ENCODE measurements around the gene EIF4G3. TPM values are rescaled to one million over a fixed set of nuclear protein-coding genes. Genes with fewer than 3 reads are reported as not detected.
"Not testable (repeated sequence)": the region's sequence is repeated elsewhere in the genome, so short reads cannot be mapped to it uniquely, and the experiment has no call there.

Gene EIF4G3
- total RNA-seq, 1 donor from 2014 or later = 28.4 TPM

DNA sequence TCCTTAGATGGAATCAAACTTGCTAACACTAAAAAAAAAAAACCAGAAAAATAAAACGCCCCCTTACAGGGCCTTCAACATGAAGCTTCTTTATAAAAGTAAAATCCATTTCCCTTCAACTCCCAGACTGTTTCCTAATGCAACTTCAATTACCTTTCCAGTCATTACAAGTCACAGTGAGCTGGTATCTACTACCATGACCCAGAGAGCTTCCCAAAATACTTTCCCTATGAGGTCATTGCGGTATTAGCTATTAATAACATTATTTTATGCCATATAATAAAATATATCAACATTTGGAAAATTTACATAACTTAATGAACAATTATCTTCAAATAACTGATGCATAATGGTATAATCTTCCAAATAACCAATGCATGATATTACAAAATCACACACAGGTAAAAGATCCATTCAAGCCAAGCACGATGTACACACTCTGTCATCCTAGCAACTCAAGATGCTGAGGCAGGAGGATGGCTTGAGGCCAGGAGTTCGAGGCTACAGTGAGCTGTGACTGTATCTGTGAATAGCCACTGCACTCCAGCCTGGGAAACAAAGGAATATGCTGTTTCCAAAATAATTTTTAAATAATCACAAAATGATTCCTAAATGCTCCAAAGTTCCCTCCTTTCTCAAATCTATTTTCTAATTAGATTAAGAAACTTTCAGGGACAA lies 24.1 kb downstream of the EIF4G3 start:
- DNase-seq (ENCODE audit: low read depth in 2 of 2) = peak in 1 of 2 donors; percentile 11

DNA sequence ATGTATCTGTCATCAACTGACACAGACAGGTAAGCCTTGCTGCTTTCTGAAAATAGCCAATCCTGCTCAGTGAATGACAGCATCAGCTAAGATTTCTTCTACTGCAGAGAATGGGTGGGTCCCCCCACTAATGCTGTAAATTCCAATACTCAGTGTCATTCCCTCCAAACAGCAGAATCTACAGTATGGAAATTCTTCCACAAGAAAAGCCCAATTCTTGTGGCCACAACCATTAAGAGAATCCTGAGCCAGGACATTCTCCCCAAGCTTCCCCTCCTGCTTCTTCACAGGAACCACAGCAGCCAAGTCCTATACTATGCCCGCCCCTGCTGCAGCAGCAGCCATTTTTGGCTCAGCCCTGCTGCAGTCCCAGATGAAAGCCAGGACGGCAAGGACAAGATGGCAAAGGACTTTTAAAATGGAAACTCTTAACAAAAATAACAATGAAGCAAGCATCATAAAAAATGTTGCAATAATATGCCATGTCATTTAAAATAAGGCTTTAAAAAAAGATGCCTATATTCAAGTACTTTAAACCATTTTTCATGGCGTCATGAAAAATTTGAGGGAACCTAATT lies 26.8 kb downstream of the EIF4G3 start:
- DNase-seq (ENCODE audit: low read depth in 2 of 2) = peak in 1 of 2 donors; percentile 38

DNA sequence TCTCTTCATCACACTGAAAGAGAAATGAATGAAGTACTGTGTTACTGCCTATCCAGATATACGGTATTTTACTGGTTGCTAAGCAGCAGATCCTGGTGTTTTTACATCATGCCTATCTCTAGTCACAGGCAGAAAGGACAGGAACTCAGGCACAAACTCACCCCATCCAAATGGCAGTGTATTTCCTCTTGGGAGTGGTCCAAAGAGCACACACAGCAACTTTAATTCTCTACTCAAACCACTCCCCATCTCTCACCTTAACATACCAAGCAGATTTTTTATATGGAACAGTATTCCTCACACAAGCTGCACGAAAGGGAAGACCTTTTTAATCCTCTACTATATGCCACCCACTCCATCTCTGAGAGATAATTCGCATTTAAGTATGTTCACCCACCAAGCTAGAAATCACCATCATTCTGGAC lies 27.3 kb downstream of the EIF4G3 start:
- peak; percentile 95 to 99 for DNase-seq (ENCODE audit: low read depth in 2 of 2)

DNA sequence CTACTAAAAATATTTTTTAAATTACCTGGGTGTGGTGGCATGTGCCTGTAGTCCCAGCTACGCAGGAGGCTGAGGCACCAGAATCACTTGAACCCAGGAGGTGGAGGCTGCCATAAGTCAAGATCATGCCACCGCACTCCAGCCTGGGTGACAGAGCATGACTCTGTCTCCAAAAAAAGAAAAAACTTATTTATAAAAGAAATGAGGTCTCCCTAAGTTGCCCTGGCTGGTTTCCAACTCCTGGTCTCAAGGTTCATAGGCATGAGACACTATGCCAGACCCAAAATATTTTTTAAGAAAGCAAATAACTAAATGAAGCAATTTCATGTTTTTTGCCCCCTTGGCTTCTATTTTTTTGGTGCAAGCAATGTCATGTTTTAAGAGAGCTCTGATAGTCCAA lies 32.9 kb downstream of the EIF4G3 start:
- DNase-seq (ENCODE audit: low read depth in 2 of 2) = no peak

DNA sequence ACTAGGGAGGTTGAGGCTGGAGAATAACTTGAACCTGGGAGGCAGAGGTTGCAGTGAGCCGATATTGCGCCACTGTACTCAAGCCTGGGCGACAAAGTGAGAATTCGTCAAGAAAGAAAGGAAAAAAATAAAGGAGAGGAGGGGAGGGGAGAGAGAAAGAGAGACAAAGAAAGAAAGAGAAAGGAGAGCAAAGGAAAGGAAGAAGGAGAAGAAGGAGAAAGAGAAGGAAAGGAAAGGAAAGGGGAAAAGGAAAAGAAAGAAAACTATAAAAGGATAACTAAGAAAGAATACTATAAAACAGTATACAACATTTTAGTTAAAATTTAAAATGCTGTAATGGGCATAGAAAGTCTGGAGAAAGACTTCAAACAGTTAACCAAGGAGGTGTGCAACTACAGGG lies 33.6 kb downstream of the EIF4G3 start:
- DNase-seq (ENCODE audit: low read depth in 2 of 2) = no peak

DNA sequence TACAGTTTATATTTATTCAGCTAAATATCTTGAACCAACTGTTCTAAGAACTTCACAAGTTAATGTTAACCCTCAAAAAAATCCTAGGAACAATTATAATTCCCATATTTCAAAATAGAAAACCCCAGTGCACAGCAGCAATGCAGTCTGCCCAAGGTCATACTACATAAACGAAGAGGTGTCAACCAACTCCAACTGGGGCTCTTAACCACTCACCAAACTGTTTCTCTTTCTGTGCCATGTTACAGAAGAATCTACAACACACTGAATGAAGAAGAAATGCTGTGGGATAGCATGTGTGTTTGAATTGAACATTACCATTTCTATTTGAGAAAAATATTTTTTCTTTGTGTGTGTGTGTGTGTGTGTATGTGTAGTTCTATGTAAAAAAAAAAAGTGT lies 35.7 kb downstream of the EIF4G3 start:
- DNase-seq (ENCODE audit: low read depth in 2 of 2) = no peak

DNA sequence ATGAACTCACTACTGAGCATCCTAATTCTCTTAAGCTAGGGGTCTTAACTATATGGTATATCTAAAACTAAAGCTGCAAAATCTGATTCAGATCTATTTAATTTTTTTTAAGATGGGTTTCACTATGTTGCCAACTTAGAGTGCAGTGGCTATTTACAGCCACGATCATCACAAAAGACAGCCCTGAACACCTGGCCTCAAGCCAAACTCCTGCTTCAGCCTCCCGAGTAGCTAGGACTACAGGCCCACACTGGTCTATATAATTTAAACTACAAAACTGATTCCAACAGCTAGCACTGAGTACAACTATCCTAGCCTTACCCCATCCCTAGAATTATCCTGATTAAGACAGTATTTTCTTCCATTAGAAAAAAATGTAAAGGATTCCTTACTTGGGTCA lies 37.1 kb downstream of the EIF4G3 start:
- DNase-seq (ENCODE audit: low read depth in 2 of 2) = peak; percentile 42 to 70

DNA sequence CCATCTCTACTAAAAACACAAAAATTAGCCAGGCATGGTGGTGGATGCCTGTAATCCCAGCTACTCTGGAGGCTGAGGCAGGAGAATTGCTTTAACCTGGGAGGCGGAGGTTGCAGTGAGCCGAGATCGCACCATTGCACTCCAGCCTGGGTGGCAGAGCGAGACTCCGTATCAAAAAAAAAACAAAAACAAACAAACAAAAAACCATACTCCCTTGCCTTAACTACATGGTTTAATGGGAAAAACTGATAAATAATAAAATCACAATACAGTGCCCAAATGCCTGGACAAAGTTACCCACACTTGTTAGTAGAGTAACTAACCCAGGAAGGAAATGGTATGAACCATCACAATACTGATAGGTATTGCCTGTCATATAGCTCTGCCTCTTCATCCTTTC lies 40.4 kb downstream of the EIF4G3 start:
- DNase-seq (ENCODE audit: low read depth in 2 of 2) = not testable (repeated sequence)

DNA sequence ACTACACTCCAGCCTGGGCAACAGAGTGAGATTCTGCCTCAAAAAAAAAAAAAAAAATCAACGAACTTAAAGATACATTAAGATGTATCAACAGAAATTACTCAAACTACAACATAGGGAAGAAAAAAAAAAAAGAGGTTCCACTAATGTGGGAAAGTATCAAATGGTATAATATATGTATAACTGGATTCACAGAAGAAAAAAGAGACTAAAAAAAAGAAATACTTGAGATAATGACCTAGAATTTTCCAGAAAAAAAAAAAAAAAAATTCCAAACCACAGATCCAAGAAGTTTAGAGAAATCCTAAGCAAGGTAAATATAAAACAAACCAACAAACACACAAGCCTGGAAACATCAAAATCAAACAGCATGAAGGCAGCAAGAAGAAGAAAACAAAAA lies 45.5 kb downstream of the EIF4G3 start:
- no peak for DNase-seq (ENCODE audit: low read depth in 2 of 2)

DNA sequence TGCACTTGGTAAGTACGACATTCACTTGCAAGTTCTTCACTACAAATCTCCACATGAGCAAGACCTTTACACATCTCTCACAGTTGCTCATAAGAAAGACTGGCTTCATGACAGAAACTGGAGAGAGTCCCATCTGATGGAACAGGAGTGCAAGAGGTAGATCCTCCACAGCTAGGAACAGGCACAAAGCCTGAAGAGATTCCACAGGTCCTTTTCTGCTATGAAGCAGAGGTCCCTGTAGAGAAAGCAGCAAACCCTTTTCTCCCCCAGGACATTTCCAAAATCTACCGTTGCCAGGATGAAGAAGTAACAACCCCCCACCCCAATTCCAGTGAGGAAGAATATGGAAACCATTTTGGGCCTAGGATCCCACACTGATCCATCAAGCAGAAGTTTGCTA lies 47.3 kb downstream of the EIF4G3 start:
- no peak for DNase-seq (ENCODE audit: low read depth in 2 of 2)

DNA sequence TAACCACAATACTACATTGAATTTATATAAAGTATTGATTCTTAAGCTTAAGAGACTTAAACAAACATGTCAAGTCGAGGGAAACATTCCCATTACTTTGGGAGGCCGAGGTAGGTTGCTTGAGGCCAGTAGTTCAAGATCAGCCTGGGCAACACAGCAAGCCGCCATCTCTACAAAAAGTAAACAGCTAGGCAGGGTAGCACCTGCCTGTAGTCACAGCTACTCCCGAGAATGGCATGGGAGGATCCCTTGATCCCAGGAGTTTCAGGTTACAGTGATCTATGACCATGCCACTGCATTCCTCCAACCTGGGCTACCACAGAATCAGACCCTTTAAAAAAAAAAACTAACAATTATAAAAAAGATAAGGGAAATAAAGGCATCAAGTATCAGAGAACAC lies 50.4 kb downstream of the EIF4G3 start:
- no peak for DNase-seq (ENCODE audit: low read depth in 2 of 2)

DNA sequence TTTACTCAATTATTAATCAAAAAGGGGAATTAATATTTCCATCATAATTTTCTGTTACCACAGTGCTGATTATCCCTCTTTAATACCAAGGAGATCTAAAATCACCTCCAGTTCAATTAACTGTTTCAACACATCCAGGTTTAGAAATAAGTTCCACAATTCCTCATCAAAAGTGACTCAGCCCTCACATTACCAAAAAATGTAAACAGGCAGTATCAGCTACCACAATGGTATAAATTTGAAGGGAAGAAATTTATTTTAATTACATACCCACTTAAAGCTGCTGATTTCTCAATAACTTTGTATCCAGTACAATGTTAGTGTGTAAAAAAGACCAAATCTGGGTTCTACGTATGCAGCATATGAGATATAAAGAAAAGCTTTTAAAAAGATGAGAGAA lies 51.9 kb downstream of the EIF4G3 start:
- no peak for DNase-seq (ENCODE audit: low read depth in 2 of 2)

DNA sequence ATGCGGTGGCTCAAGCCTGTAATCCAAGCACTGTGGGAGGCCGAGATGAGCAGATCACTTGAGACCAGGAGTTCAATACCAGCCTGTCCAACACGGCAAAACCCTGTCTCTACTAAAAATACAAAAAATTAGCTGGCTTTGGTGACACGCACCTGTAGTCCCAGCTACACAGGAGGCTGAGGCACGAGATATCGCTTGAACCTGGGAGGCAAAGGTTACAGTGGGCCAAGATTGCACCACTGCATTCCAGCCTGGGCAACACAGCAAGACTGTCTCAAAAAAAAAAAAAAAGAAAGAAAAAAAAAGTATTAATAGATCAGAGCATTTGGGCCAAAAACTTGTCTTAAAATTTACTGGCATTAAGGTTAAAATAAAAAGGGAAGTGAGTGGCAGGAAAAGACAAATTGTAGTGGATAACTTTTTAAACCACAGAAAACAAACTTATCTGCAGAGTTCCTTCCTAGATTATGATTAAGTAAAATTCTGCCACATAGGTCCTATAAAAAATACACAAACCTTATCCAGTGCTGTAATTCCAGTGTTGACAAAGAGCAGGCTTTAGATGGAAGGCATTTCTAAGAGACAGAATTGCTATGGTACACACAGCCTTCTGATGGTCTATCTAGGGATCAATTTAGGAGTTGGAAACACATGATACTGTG lies 53.3 kb downstream of the EIF4G3 start:
- no peak for DNase-seq (ENCODE audit: low read depth in 2 of 2)

DNA sequence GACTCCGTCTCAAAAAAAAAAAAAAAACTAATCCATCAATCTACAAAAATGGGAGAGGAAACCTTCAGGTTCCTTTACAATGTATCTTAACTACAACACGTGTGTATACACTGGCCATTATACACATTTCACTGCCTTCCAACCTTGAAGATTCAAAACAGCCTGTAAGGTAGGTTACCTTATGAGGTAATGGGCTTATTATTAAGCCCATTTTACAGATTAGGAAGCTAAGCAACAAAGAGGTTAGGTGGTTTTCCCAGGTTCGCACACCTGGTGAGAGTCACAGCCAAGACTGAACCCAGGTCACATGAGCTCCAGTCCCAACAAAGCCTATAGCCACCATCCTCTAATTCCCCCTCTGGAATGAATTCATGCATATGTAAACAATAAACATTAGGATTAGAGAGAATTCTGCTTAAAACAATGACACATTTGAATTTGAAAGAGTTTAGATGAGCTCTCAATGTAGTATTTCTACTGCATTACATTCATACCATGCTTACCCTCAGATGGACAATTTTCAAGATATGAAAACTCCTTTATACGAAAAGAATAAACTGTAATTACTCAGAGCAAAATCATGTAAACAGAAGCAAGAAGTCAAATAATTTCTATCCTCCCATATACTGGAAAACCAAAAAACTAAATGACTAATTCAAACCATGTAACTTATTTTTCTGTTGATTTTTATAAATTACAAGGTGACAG lies 54.8 kb downstream of the EIF4G3 start:
- DNase-seq (ENCODE audit: low read depth in 2 of 2) = no peak

DNA sequence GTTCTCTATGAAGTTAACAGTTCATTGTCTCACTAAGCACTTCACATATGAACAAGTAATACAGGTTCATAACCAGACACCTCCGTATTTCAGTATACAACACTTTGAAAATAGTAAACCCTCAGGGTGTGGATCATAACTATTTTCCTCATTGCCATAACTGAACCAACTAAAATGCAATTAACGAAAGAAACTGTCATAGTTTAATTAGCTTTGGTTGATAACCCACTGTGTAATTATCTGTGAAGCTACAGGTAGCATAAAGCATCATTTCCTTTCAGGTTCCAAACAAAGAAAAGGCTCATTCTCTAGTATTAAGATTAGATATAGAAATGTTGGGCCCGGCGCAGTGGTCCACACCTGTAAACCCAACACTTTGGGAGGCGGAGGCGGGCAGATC lies 58.5 kb downstream of the EIF4G3 start:
- DNase-seq (ENCODE audit: low read depth in 2 of 2) = no peak

DNA sequence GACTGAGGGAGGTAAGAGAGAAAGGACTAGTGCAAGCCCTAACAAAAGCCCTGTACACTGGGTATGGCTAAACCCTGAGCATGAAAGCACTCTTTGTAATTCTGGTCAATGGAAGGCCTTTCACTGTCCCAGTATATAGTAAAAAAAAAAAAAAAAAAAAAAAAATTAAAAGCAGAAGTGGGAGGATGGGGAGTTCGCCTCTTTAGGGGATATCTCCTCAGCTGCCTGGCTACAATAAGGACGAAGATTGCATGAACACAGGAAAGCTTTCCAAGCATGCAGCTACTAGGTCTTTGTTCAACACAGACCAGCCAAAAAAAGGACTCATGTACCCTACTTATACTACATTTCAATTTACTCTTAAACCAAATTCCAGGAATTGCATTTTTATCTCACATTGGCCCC lies 59.1 kb downstream of the EIF4G3 start:
- DNase-seq (ENCODE audit: low read depth in 2 of 2) = no peak

DNA sequence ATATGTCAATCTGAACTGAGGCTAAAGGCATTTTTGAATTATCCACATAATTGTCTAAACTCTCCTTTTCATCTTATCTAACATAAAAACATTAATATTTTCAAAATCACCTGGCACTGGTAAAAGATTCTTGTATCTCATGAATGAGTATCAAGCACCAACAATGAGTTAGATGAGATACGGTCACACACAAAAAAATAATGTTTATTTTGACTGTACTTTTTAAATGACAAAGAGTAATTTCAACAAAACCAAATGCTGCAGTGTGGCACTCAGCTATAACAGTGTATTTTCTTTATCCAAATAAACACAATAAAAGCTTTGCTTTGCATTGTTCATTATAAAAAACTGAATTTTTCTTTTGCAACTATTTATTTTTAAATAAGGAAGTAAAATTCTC lies 59.5 kb downstream of the EIF4G3 start:
- DNase-seq (ENCODE audit: low read depth in 2 of 2) = no peak

DNA sequence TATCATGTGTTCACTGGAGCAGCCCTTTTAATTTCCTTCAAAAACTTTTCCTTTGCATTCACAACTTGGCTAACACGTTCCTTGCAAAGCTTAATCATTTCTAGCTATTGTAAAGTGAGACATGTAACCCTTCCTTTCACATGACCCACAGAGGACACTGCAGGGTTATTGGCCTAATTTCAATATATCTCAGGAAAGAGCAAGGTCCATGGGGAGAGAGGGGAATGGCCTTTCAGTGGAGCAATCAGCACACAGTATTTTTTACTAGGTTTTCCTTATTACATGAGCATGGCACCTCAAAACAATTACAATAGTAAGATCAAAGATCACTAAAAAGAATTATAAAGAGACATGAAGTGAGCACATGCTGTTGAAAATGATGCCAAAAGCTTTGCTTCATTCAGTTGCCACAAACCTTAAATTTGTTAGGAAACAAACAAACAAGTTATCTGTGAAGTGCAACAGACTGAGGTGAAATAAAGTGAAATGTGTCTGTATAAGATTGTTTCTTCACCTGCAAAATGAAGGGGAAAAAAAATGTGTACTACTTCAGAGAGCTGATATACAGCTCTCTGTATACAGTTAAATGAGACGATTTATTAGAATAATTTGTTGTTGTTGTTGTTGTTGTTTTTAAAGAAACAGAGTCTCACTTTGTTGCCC lies 61.5 kb downstream of the EIF4G3 start:
- DNase-seq (ENCODE audit: low read depth in 2 of 2) = peak; percentile 21 to 92

DNA sequence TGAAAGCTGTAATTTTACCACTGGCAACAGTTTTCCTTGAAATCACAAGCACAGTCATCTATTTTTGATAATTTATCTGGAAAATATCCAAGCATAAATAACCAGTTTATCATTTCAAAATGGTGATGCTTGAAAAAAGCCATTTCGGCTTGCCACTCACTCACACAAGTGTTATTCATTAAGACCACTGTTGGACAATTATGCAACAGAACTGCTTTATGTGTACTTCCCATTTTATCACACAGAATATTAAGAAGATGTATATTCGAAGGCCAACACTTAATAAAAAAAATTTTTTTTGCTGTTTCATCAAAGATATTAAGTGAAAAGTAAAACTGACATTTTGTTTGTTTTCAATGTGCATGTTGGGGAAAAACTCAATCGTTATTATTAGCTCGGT lies 62.3 kb downstream of the EIF4G3 start:
- DNase-seq (ENCODE audit: low read depth in 2 of 2) = no peak

DNA sequence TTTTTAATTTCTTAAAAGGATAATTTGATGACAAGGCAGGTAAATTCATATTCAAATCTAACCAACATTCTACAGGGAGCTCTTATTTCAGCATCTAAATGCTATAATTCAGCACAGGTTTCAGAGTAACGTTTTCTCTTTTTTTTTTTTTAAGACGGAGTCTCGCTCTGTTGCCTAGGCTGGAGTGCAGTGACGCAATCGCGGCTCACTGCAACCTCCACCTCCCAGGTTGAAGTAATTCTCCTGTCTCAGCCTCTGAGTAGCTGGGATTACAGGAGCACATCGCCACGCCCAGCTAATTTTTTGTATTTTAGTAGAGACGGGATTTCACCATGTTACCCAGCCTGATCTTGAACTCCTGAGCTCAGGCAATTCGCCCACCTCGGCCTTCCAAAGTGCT lies 66.5 kb downstream of the EIF4G3 start:
- DNase-seq (ENCODE audit: low read depth in 2 of 2) = no peak

DNA sequence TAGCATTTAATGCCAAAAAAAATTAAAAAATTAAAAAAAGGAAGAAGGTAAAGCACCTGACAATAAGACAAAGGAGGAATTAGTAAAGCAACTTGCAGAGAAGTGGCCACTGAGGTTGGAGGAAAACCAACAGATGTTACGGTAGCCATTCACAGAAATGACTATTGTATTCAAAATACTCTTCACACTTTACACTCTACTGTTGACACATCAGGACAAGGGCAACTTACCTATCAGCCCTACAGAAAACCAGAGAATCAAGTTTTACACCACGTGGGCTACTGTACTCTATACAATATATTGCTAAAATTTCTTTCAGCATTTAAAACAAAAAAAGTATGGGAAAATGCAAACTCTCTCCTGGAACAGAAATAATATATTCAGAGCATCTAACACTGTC lies 70.0 kb downstream of the EIF4G3 start:
- no peak for DNase-seq (ENCODE audit: low read depth in 2 of 2)

DNA sequence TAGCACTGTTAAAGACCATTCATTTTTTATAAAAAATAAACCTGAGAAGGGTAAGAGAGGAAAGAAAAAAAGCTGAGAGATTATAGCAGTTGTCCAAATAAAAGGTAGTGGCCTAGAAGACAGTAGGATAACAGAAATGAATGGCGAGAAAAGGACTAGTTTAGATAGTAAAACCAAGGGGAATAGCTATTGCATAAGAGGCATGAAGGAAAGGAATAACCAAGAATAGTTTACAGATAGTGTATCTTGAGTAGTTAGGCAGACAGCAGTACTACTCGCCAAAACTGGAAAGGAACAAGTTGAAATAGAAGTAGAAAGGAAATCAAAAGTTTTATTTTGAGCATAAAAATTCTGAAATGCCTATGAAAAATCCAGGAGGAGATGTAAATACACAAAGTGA lies 70.5 kb downstream of the EIF4G3 start:
- no peak for DNase-seq (ENCODE audit: low read depth in 2 of 2)
